Esophagus muscularis mucosa (tissue), 3 donors: ENCODE data around the gene CDH4.

ENCODE experiments used
- CTCF ChIP-seq, 3 experiments: fragments of 200-600 bp in 2 of 3; fragments of 450-650 bp in 1 of 3; sonication (generic) in 2 of 3; IDR thresholded peaks; one replicate each; pipeline ENCODE4 v1.5.1; 2017 to 2019; ENCODE audit warnings: antibody characterized with exemption in 3 of 3, mild to moderate bottlenecking in 2 of 3, moderate library complexity in 1 of 3
- POLR2A ChIP-seq: fragments of 450-650 bp; IDR thresholded peaks from one replicate; pipeline ENCODE4 v1.6.1; 2017; ENCODE audit warnings: antibody characterized with exemption, moderate library complexity, mild to moderate bottlenecking, low read depth
- POLR2AphosphoS5 ChIP-seq, 2 donors: sonication (generic); formaldehyde crosslinking; IDR thresholded peaks; one replicate each; pipeline ENCODE4 v1.6.1; 2017; ENCODE audit warnings: antibody characterized with exemption in 2 of 2

DNA sequence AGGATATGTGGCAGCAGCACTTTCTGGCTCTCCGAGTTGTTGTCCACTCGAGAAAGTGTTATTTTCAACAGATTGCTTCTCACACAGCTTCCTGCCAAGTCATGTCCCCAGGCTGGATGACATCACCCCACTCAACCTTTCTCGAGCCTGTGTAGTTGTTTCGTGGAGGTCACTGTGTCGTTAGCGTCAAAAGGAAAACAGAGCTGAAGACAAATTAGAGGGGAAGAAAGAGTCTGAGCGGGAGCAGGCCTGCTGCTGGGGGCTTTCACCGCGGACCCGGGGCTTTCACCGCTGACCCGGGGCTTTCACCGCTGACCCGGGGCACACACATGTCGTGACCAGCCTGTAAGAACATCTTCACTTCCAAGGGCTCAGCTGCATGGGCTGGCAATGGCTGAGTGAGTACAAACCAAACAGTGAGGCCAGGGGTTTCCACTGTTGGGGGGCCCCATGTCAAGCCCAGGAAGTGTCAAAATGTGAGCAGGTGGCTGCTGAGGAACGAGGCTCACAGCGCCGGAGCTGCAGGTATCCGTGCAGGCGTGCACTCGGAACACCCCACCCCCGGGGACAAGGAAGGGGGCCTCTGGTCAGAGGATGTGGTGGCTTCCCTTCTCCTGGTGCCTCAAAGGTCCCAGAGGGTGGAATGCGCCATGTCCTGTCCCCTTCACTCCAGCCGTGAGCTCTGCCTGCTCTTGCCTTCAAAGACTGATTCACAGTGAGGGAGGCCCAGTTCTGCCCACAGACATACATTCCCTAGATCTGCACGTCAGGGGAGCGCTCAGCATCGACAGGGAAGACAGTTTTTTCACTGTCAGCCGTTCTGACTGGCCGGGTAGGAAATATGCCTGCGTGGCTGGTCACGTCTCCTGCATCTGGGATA is 447.7 kb downstream of the CDH4 start:
- TF ChIP-seq CTCF (IDR thresholded peaks at IDR 0.05) (no peak), POLR2AphosphoS5 (IDR thresholded peaks at IDR 0.05) (no peak), POLR2A (no peak)
